Liver (tissue), 3 donors: Measurements from ENCODE around the gene NR6A1.

Experiments
- GABPA ChIP-seq, 2 donors: IDR thresholded peaks in 1 of 2; conservative IDR thresholded peaks in 1 of 2; 2 replicates each; pipeline ENCODE4 v1.6.1; 2016; ENCODE audit warnings: antibody characterized with exemption in 2 of 2, mild to moderate bottlenecking in 1 of 2, moderate library complexity in 1 of 2
- RAD21 ChIP-seq, 2 donors: IDR thresholded peaks; 2 replicates each; pipeline ENCODE4 v1.6.1; 2016; ENCODE audit warnings: antibody characterized with exemption in 2 of 2, mild to moderate bottlenecking in 2 of 2
- TF ChIP-seq, protein P1 (sequence below): fragments of 150-350 bp; IDR thresholded peaks from 2 replicates; pipeline ENCODE4 v1.5.1; 2017; ENCODE audit warnings: improper control_type of control experiment, low read depth, low read length; ENCODE audit not compliant: missing input control
- TF ChIP-seq, protein P2 (sequence below): IDR thresholded peaks from 2 replicates; pipeline ENCODE4 v1.6.1; 2016; ENCODE audit warnings: antibody characterized with exemption
- donor health status: healthy.
- donor health status: healthy.

DNA sequence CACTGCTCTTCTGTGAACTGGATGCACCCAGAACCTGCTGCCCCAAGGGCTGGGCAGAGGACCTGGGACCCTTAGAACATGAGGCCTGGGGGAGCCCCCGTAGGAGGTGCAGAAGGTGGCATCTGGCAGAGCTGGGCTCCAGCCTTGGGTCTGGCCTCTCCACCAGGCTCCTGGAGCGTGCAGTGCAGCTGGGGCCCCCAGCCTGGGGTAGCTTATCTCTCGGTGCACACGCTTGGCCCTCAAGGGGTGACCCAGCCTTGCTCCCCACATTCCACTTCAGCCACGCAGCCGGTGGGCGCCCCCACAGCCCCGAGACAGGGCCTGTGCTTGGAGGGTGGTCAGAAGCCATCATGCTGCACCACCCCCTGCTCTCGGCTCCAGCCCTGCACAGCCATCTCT lies 258.3 kb downstream of the NR6A1 start:
- TF ChIP-seq RAD21 (IDR thresholded peaks at IDR 0.05): no peak
- TF ChIP-seq, protein P1, sequence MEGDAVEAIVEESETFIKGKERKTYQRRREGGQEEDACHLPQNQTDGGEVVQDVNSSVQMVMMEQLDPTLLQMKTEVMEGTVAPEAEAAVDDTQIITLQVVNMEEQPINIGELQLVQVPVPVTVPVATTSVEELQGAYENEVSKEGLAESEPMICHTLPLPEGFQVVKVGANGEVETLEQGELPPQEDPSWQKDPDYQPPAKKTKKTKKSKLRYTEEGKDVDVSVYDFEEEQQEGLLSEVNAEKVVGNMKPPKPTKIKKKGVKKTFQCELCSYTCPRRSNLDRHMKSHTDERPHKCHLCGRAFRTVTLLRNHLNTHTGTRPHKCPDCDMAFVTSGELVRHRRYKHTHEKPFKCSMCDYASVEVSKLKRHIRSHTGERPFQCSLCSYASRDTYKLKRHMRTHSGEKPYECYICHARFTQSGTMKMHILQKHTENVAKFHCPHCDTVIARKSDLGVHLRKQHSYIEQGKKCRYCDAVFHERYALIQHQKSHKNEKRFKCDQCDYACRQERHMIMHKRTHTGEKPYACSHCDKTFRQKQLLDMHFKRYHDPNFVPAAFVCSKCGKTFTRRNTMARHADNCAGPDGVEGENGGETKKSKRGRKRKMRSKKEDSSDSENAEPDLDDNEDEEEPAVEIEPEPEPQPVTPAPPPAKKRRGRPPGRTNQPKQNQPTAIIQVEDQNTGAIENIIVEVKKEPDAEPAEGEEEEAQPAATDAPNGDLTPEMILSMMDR: no peak
- TF ChIP-seq, protein P2, sequence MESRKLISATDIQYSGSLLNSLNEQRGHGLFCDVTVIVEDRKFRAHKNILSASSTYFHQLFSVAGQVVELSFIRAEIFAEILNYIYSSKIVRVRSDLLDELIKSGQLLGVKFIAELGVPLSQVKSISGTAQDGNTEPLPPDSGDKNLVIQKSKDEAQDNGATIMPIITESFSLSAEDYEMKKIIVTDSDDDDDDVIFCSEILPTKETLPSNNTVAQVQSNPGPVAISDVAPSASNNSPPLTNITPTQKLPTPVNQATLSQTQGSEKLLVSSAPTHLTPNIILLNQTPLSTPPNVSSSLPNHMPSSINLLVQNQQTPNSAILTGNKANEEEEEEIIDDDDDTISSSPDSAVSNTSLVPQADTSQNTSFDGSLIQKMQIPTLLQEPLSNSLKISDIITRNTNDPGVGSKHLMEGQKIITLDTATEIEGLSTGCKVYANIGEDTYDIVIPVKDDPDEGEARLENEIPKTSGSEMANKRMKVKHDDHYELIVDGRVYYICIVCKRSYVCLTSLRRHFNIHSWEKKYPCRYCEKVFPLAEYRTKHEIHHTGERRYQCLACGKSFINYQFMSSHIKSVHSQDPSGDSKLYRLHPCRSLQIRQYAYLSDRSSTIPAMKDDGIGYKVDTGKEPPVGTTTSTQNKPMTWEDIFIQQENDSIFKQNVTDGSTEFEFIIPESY: no peak
- no peak for TF ChIP-seq GABPA (IDR thresholded peaks at IDR 0.05 in 1 of 2, conservative IDR thresholded peaks at IDR 0.05 in 1 of 2)
